Uterus (tissue), 4 donors: ENCODE data around the gene FNBP1. TPM values are rescaled to one million over a fixed set of nuclear protein-coding genes. Genes with fewer than 3 reads are reported as not detected.

Source experiments
- DNase-seq, 2 donors: peaks; one replicate each; pipeline ENCODE4 v3.0.0-alpha.2; 2019 to 2020
- H3K27ac ChIP-seq, 2 donors: fragments of 200-600 bp; sonication (generic); 1 replicate in 1 of 2; 2 replicates in 1 of 2; pipeline ENCODE4 v1.5.1; 2016 to 2018
- H3K27me3 ChIP-seq, 2 donors: fragments of 200-600 bp; sonication (generic); one replicate each; pipeline ENCODE4 v1.5.1; 2018 to 2019; ENCODE audit warnings: control low read depth in 1 of 2
- H3K36me3 ChIP-seq, 2 donors: fragments of 200-600 bp; sonication (generic); one replicate each; pipeline ENCODE4 v1.5.1; 2019; ENCODE audit warnings: control low read depth in 1 of 2
- H3K4me1 ChIP-seq, 2 donors: fragments of 200-600 bp; sonication (generic); one replicate each; pipeline ENCODE4 v1.5.1; 2018 to 2019; ENCODE audit warnings: control low read depth in 1 of 2
- H3K4me3 ChIP-seq, 2 donors: fragments of 200-600 bp; sonication (generic); 1 replicate in 1 of 2; 2 replicates in 1 of 2; pipeline ENCODE4 v1.5.1; 2018 to 2019; ENCODE audit warnings: mild to moderate bottlenecking in 1 of 2
- H3K9me3 ChIP-seq, 2 donors: fragments of 200-600 bp; sonication (generic); one replicate each; pipeline ENCODE4 v1.5.1; 2019; ENCODE audit warnings: control low read depth in 1 of 2
- POLR2A ChIP-seq, 2 donors: fragments of 450-650 bp; IDR thresholded peaks; one replicate each; pipeline ENCODE4 v1.6.1; 2016; ENCODE audit warnings: antibody characterized with exemption in 2 of 2, mild to moderate bottlenecking in 1 of 2, moderate library complexity in 1 of 2
- intact Hi-C: fragments of 100-400 bp; cut with DNase I; formaldehyde crosslinking; loops from one replicate; pipeline ENCODE4 v1.15.1; 2023; ENCODE audit warnings: low total_unique reads
- total RNA-seq, 4 donors: library from RNA; depleted of rRNA in 3 of 4; stranded (reverse); fragments of >200 nt in 3 of 4; gene quantifications; one replicate each; pipeline versions ENCODE4 v1.1.0 to v1.2.4, GENCODE V29; 2014 to 2023
- TF ChIP-seq, protein P1 (sequence below), 4 experiments: fragments of 200-600 bp in 2 of 4; fragments of 450-650 bp in 2 of 4; sonication (generic) in 2 of 4; IDR thresholded peaks; one replicate each; pipeline ENCODE4 v1.5.1; 2016 to 2019; ENCODE audit warnings: antibody characterized with exemption in 4 of 4, mild to moderate bottlenecking in 2 of 4, moderate library complexity in 1 of 4
- donor health status: DM: yes; HTN: yes; CAD: no.

FNBP1 gene
- total RNA-seq, 4 donors from 2014 or later = 18.5 to 102 (median 77.2) TPM

DNA sequence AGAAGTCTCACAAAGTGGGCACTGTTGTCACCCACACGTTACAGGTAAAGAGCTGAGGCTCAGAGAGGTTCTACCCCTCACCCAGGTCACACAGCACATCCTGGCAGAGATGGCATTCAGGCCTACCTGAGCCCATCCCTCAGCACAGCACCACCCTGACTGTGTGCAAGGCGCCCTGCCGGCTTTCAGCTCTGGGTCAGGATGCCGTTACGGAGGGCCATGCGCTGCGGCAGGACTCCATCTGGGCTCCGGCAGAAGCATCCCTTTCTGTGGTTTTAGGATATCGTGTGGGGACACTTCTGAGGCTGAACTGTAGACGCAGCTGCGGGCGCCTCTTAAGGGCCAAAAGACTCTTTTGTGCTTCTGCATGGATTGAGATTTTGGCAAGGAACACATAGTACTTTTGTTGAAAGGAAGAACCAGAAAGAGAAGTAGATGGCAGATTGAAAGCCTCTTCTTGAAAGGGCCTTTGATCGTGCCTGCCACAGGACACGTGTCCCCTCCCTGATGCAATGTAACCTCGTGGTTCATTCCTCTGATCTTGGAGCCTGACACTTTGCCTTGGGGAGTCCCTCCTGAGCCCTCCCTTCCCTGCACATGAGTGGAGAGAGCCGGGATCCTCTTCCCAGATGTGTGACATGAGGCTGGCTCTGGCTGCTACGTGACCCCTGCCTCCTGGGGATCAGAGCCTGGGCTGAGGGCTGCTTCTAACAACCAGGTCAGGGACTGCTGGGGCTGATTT, 176.4 kb downstream of the FNBP1 start:
- H3K27me3 ChIP-seq = no peaks in the 10 kb centered on the region
- intact Hi-C loops = no loop called here
- H3K9me3 ChIP-seq = no peaks in the 10 kb centered on the region
- H3K4me1 ChIP-seq = no peaks in the 10 kb centered on the region
- TF ChIP-seq POLR2A (IDR thresholded peaks at IDR 0.05) = no peak
- TF ChIP-seq, protein P1, sequence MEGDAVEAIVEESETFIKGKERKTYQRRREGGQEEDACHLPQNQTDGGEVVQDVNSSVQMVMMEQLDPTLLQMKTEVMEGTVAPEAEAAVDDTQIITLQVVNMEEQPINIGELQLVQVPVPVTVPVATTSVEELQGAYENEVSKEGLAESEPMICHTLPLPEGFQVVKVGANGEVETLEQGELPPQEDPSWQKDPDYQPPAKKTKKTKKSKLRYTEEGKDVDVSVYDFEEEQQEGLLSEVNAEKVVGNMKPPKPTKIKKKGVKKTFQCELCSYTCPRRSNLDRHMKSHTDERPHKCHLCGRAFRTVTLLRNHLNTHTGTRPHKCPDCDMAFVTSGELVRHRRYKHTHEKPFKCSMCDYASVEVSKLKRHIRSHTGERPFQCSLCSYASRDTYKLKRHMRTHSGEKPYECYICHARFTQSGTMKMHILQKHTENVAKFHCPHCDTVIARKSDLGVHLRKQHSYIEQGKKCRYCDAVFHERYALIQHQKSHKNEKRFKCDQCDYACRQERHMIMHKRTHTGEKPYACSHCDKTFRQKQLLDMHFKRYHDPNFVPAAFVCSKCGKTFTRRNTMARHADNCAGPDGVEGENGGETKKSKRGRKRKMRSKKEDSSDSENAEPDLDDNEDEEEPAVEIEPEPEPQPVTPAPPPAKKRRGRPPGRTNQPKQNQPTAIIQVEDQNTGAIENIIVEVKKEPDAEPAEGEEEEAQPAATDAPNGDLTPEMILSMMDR (IDR thresholded peaks at IDR 0.05) = no peak
- no peak overlapping the region for H3K27ac ChIP-seq
- DNase-seq = no peak
- no peaks in the 10 kb centered on the region for H3K36me3 ChIP-seq
- H3K4me3 ChIP-seq = no peak overlapping the region

DNA sequence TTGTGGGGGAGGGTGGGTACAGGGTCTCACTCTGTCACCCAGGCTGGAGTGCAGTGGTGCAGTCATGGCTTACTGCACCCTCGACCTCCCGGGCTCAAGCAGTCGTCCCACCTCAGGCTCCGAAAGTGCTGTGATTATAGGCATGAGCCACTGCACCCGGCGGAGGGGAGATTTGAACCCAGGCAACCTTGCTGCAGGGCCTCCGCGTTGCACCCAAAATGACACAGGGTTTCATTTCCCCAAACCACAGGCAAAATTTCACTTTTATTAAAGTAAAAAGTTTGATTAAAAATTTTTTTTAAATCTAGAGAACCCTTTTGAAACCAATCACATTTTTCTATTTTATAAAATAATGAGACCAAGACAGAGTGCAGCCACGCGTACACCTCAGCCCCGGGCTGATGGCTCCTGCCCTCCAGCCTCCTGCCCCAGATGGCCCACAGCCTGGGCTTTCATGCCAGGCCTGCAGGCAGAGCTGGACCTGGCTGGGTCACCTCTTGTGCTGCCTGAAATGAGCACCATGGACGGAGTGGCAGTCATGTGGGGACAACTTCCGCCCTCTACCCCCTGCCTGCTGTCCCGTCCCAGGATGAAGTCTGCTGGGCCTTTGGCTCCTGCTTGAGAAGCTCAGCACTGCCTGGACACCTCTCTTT, 177.2 kb downstream of the FNBP1 start:
- Histone ChIP-seq H3K4me3 (no peak overlapping the region), H3K27ac (no peak overlapping the region), H3K9me3 (no peaks in the 10 kb centered on the region), H3K27me3 (no peaks in the 10 kb centered on the region), H3K4me1 (no peaks in the 10 kb centered on the region), H3K36me3 (no peaks in the 10 kb centered on the region)
- DNase-seq = no peak
- TF ChIP-seq POLR2A (IDR thresholded peaks at IDR 0.05) = no peak
- TF ChIP-seq, protein P1 (IDR thresholded peaks at IDR 0.05) = no peak
- intact Hi-C loops = no loop called here

DNA sequence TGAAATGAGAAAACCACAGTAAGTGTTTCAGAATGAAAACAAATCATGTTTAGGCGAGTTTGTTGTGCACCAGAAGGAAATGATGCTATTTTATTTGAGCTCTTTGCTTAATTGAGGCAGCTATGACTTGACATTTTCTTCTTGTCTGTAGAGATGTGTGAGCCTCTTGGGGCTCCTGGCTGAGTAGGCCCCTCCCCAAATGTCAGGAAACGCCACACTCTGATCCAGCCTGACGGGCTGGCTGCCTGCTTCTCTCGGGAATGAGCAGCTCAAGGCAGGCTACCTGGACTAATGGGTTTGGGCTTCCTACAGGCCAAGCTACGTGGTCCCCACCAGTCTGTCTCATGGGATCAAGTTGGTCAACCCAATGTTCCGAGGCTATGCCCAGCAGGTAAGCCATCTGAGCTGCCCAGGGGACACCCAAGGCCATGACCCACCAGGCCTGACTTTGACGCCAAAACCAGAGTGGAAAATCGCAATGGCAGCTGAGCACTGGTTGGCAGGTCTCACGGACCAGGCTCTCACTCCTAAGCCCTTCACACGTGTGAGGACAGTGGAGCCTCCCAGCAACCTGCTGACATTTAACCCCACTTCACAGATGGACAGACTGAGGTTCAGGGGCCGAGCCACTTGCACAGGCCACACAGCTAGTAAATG, 177.9 kb downstream of the FNBP1 start:
- Histone ChIP-seq H3K4me3 (no peak overlapping the region), H3K27ac (no peak overlapping the region), H3K4me1 (no peaks in the 10 kb centered on the region), H3K9me3 (no peaks in the 10 kb centered on the region), H3K36me3 (no peaks in the 10 kb centered on the region), H3K27me3 (no peaks in the 10 kb centered on the region)
- no peak for DNase-seq
- TF ChIP-seq, protein P1 (IDR thresholded peaks at IDR 0.05) = no peak
- TF ChIP-seq POLR2A (IDR thresholded peaks at IDR 0.05) = no peak
- intact Hi-C loops = no loop called here

DNA sequence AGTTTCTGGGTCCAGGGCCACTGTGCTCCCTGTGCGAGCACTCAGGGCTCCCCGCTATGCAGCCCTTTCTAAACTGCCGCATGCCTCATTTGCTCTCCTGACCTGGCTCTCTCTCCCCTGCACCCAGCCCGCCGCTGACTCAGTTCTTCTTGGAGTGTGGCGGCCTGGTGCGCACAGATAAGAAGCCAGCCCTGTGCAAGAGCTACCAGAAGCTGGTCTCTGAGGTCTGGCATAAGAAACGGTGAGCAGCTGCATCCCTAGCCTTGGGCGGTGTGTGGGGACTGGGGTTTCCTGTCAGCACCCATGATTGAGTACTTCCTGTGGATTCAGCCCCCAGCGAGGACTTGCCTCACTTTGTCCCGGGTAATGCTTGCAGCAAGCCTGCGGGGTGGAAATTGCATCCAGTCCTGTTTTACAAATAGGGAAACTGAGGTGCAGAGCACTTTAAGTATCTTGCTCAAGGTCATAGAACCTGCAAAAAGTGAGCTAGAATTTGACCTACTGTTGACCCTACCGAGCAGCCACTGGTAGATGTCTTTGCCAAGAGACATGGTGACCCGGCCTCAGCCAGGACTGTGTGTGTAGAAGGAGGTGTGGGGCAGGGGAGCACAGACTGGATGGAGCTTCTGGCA, 179.8 kb downstream of the FNBP1 start:
- TF ChIP-seq, protein P1 (IDR thresholded peaks at IDR 0.05) = no peak
- no peak for TF ChIP-seq POLR2A (IDR thresholded peaks at IDR 0.05)
- Histone ChIP-seq H3K4me3 (no peak overlapping the region), H3K36me3 (no peaks in the 10 kb centered on the region), H3K27ac (no peak overlapping the region), H3K9me3 (no peaks in the 10 kb centered on the region), H3K27me3 (no peaks in the 10 kb centered on the region), H3K4me1 (no peaks in the 10 kb centered on the region)
- DNase-seq = no peak
- intact Hi-C loops = no loop called here
